AG09319 (cell line): Measurements from ENCODE around the gene SPATS1.
"Not testable (repeated sequence)": the region's sequence is repeated elsewhere in the genome, so short reads cannot be mapped to it uniquely, and the experiment has no call there.

Experiments
- DNase-seq: peaks from one replicate; pipeline ENCODE4 v3.0.0-alpha.2; 2010; ENCODE audit warnings: low read depth; ENCODE audit errors: extremely low read depth
- TF ChIP-seq, protein P1 (sequence below): IDR thresholded peaks from 2 replicates; pipeline ENCODE4 v1.5.1; 2011; ENCODE audit warnings: low read depth, mild to moderate bottlenecking, inconsistent platforms, low read length, moderate library complexity

Gene SPATS1

DNA sequence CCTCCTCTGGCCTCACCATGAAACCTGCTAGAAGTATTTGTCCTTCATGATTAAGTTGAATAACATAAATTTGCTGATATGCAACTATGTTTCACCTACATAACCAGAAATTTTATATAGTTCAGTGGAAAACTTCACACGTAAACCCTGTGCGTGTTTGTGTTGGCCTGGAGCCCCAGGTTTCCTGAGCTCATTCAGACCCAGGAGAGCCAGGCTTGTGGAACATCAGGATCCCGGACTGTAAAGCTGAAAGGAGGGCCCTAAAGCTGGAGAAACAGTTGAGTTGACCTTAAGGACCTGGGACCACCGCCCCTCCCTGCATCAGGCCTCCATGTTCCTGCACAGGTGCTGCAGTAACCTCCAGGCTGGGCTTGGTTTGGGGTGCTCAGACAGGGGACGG, 3.1 kb upstream of the SPATS1 start:
- TF ChIP-seq, protein P1, sequence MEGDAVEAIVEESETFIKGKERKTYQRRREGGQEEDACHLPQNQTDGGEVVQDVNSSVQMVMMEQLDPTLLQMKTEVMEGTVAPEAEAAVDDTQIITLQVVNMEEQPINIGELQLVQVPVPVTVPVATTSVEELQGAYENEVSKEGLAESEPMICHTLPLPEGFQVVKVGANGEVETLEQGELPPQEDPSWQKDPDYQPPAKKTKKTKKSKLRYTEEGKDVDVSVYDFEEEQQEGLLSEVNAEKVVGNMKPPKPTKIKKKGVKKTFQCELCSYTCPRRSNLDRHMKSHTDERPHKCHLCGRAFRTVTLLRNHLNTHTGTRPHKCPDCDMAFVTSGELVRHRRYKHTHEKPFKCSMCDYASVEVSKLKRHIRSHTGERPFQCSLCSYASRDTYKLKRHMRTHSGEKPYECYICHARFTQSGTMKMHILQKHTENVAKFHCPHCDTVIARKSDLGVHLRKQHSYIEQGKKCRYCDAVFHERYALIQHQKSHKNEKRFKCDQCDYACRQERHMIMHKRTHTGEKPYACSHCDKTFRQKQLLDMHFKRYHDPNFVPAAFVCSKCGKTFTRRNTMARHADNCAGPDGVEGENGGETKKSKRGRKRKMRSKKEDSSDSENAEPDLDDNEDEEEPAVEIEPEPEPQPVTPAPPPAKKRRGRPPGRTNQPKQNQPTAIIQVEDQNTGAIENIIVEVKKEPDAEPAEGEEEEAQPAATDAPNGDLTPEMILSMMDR, result no peak
- DNase-seq, result no peak

GRCh38 chr6:44339763-44340625, 2.5 kb upstream of the SPATS1 start:
- DNase-seq, result no peak
- TF ChIP-seq, protein P1, result no peak

DNA sequence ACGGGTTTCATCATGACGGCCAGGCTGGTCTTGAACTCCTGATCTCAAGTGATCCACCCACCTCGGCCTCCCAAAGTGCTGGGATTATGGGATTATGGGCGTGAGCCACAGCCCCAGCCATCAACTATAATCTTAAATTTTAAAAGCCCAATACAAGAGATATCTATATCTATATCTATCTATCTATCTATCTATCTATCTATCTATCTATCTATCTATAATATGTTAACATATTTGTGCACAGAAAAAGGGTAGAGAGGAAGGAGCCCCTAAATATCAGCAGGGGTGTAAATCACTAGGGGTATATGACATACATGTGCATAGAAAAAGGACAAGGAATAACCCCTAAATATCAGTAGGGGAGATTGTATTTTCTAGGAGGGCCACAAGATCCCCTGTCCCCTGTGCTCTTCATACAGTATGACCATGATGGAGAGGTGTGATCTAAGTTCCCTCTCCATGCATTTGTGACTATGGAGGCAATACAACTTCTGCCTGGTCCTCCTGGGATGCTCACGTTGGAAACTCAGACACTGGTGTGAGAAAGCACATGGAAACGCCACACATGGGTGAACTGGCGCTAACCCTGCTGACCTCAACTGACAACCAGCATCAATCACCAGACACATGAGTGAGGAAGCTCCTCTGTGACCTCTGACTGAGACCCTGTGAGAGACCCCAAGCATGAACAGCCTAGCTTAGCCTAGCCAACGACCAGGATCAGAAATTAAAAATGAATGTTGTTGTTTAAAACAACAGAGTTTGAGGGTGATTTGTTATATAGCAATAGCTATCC, 1.2 kb upstream of the SPATS1 start:
- TF ChIP-seq, protein P1, result no peak
- DNase-seq, result no peak

GRCh38 chr6:44342052-44342451, 398 bp upstream of the SPATS1 start:
- DNase-seq, result no peak
- TF ChIP-seq, protein P1, result no peak

- not testable (repeated sequence) for DNase-seq
These were observed 4.4 kb downstream of the SPATS1 start for GRCh38 chr6:44346818-44347217.

DNA sequence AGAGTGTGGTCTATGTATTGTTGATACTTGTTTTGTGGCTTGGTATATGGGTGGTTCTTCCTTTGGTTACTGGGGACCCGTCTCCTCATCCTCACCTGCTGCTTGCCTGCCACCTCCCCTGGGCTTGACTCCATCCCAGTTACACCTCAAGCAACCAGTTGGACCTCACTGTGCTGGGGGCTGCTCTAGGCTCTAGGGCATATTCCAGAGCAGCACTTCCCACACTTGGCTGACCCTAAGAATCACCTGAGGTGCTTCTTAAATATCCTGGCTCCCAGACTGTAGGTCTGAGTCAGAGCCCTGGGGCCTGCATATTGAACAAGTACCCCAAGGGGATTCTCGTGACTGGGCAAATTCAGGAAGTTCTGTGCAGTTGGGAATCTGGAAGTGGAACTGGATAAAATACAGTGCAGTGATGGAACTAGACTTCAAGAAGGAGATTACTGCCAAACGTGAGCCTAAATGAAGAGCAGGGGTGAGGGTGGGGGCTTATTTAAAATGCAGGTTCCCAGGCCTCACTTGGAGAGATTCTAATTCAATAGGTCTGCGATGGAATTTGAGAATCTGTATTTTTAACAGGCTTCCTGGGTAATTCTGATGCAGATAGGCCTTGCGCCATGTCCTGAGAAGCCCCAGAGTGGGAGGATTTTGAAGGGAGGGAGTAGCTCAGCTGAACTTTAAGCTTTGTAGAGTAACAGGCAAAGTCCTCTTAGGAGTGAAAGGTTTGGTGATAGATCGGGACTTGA, 7.6 kb downstream of the SPATS1 start:
- TF ChIP-seq, protein P1, result no peak
- DNase-seq, result no peak

GRCh38 chr6:44350650-44350994, 8.2 kb downstream of the SPATS1 start:
- DNase-seq, result not testable (repeated sequence)

- DNase-seq, result no peak
- TF ChIP-seq, protein P1, result no peak
These were observed 9.8 kb downstream of the SPATS1 start for GRCh38 chr6:44352259-44352658.
